OCI-LY7 (cell line): ENCODE results near the gene RIMKLB. TPM values are rescaled to one million over a fixed set of nuclear protein-coding genes. Genes with fewer than 3 reads are reported as not detected.

ENCODE experiments used
- BruUV-seq: library from RNA; stranded (reverse); fragments of 400-500 nt; replicated peaks from 2 replicates; lab custom pipeline; 2021; lab: Mats Ljungman, UMichigan
- CTCF ChIA-PET: fragments of 300-600 bp; sonication (Branson Sonifier 250); formaldehyde crosslinking; loops from one replicate; lab custom pipeline; 2022; ENCODE audit warnings: antibody characterized with exemption; ENCODE audit not compliant: unreplicated experiment; lab: Charles Lee
- POLR2A ChIA-PET: fragments of 300-600 bp; sonication (Branson Sonifier 250); formaldehyde crosslinking; loops from one replicate; lab custom pipeline; 2022; ENCODE audit warnings: antibody characterized with exemption; lab: Charles Lee
- DNase-seq: peaks from one replicate; pipeline ENCODE4 v3.0.0-alpha.2; 2015; ENCODE audit warnings: low spot score
- H2AFZ ChIP-seq: fragments of 200-600 bp; sonication (generic), shearing (Covaris generic); 2 replicates; pipeline ENCODE4 v1.6.1; 2014; ENCODE audit warnings: mild to moderate bottlenecking, antibody characterized with exemption, low read length, moderate library complexity
- H3K27ac ChIP-seq: fragments of 200-600 bp; sonication (generic); 2 replicates; pipeline ENCODE4 v1.5.1; 2014; ENCODE audit warnings: mixed run types, low read depth, mild to moderate bottlenecking, moderate library complexity, low read length, inconsistent platforms; ENCODE audit not compliant: poor library complexity, severe bottlenecking
- H3K36me3 ChIP-seq: fragments of 200-600 bp; sonication (generic); 2 replicates; pipeline ENCODE4 v1.6.1; 2014; ENCODE audit warnings: mild to moderate bottlenecking, antibody characterized with exemption, low read length, moderate library complexity, mixed read lengths; ENCODE audit not compliant: insufficient read depth
- H3K4me1 ChIP-seq: fragments of 200-600 bp; sonication (generic); 2 replicates; pipeline ENCODE4 v1.5.1; 2014; ENCODE audit warnings: mild to moderate bottlenecking, low read length; ENCODE audit not compliant: insufficient read depth, poor library complexity, severe bottlenecking
- H3K4me2 ChIP-seq: fragments of 200-600 bp; sonication (generic); 2 replicates; pipeline ENCODE4 v1.6.1; 2014; ENCODE audit warnings: mild to moderate bottlenecking, low read length
- H3K4me3 ChIP-seq: fragments of 200-600 bp; sonication (generic); 2 replicates; pipeline ENCODE4 v1.5.1; 2014; ENCODE audit warnings: mild to moderate bottlenecking, low read depth, low read length; ENCODE audit not compliant: poor library complexity, severe bottlenecking
- H3K79me2 ChIP-seq: fragments of 200-600 bp; sonication (generic); 2 replicates; pipeline ENCODE4 v1.6.1; 2016; ENCODE audit warnings: low read depth, mild to moderate bottlenecking, low read length, moderate library complexity, mixed read lengths; ENCODE audit not compliant: insufficient read depth
- H3K9me2 ChIP-seq: fragments of 200-600 bp; sonication (generic); 2 replicates; pipeline ENCODE4 v1.6.1; 2016; ENCODE audit warnings: mild to moderate bottlenecking, low read length, mixed read lengths; ENCODE audit not compliant: insufficient read depth
- H3K9me3 ChIP-seq: fragments of 200-600 bp; sonication (generic); 2 replicates; pipeline ENCODE4 v1.6.1; 2014; ENCODE audit warnings: mild to moderate bottlenecking, mixed run types, low read length, mixed read lengths
- H4K20me1 ChIP-seq: fragments of 200-600 bp; sonication (generic); 2 replicates; pipeline ENCODE4 v1.6.1; 2014; ENCODE audit warnings: mild to moderate bottlenecking, antibody characterized with exemption, low read length, moderate library complexity, mixed read lengths; ENCODE audit not compliant: insufficient read depth
- CTCF ChIP-seq: fragments of 200-600 bp; sonication (generic); conservative IDR thresholded peaks from 2 replicates; pipeline ENCODE4 v1.5.1; 2014; ENCODE audit warnings: mild to moderate bottlenecking, antibody characterized with exemption, low read length, moderate library complexity, mixed read lengths
- EZH2phosphoT487 ChIP-seq: fragments of 200-600 bp; sonication (generic); IDR thresholded peaks from 2 replicates; pipeline ENCODE4 v1.6.1; 2018; ENCODE audit warnings: low read depth, borderline replicate concordance, mild to moderate bottlenecking, mixed run types, antibody characterized with exemption, low read length, moderate library complexity, mixed read lengths
- intact Hi-C: fragments of 100-400 bp; cut with micrococcal nuclease; formaldehyde crosslinking; loops from one replicate; pipeline ENCODE4 v1.10.0; 2022; ENCODE audit not compliant: unreplicated experiment
- total RNA-seq, 2 experiments: library from RNA; depleted of rRNA in 1 of 2; stranded (reverse); fragments of >200 nt in 1 of 2; shearing (Covaris generic) in 1 of 2; gene quantifications; 2 replicates each; pipeline ENCODE4 v1.2.3, GENCODE V29; 2014 to 2022

RIMKLB gene
- total RNA-seq, 2 experiments from 2014 or later = 84.6 to 109 TPM

- H3K4me2 ChIP-seq = no peak overlapping the region
- H3K9me3 ChIP-seq = no peaks in the 10 kb centered on the region
- H3K4me3 ChIP-seq = no peak overlapping the region
- no peaks in the 10 kb centered on the region for H3K79me2 ChIP-seq
- no TSS peak for BruUV-seq
- no peak overlapping the region for H2AFZ ChIP-seq
- intact Hi-C loops = no loop called here
- no peak for DNase-seq
- H3K4me1 ChIP-seq = peaks cover 21% of the 10 kb centered on the region
- CTCF ChIA-PET = no interaction called here
- TF ChIP-seq CTCF (no peak), EZH2phosphoT487 (no peak)
- POLR2A ChIA-PET = interaction anchor here (0.8 kb wide), 1 partner anchor 11 kb away, joined by 3 read pairs; no protein-coding TSS in a partner anchor
- no peak overlapping the region for H3K27ac ChIP-seq
- no peaks in the 10 kb centered on the region; the same call in 1 of the 2 replicates for H3K36me3 ChIP-seq
- H3K9me2 ChIP-seq = no peaks in the 10 kb centered on the region
- no peaks in the 10 kb centered on the region for H4K20me1 ChIP-seq
These were observed 32.0 kb upstream of the RIMKLB start for GRCh38 chr12:8665759-8666158.

GRCh38 chr12:8667270-8667669, 30.5 kb upstream of the RIMKLB start:
- H3K4me2 ChIP-seq = peak overlapping the region; percentile 35
- DNase-seq = no peak
- no peaks in the 10 kb centered on the region for H4K20me1 ChIP-seq
- CTCF ChIA-PET = no interaction called here
- no TSS peak for BruUV-seq
- peaks cover 21% of the 10 kb centered on the region for H3K4me1 ChIP-seq
- no peak overlapping the region for H3K27ac ChIP-seq
- no peaks in the 10 kb centered on the region; the same call in 1 of the 2 replicates for H3K36me3 ChIP-seq
- H3K9me2 ChIP-seq = no peaks in the 10 kb centered on the region
- H2AFZ ChIP-seq = peak overlapping the region; percentile 43; the same call in 1 of the 2 replicates
- POLR2A ChIA-PET = interaction anchor here (0.7 kb wide), 1 partner anchor 980 kb away, joined by 11 read pairs; no protein-coding TSS in a partner anchor
- no peak overlapping the region for H3K4me3 ChIP-seq
- H3K79me2 ChIP-seq = no peaks in the 10 kb centered on the region
- no peaks in the 10 kb centered on the region for H3K9me3 ChIP-seq
- intact Hi-C loops = no loop called here
- TF ChIP-seq EZH2phosphoT487 = no peak
- no peak for TF ChIP-seq CTCF

GRCh38 chr12:8668441-8668840, 29.4 kb upstream of the RIMKLB start:
- Histone ChIP-seq H2AFZ (peak overlapping the region; percentile 38; the same call in 1 of the 2 replicates), H4K20me1 (no peaks in the 10 kb centered on the region), H3K4me1 (peaks cover 21% of the 10 kb centered on the region), H3K27ac (no peak overlapping the region), H3K36me3 (no peaks in the 10 kb centered on the region; the same call in 1 of the 2 replicates), H3K4me3 (no peak overlapping the region), H3K79me2 (no peaks in the 10 kb centered on the region), H3K4me2 (no peak overlapping the region), H3K9me2 (no peaks in the 10 kb centered on the region), H3K9me3 (no peaks in the 10 kb centered on the region)
- no peak for DNase-seq
- intact Hi-C loops = no loop called here
- CTCF ChIA-PET = no interaction called here
- BruUV-seq = no TSS peak
- no peak for TF ChIP-seq CTCF
- no peak for TF ChIP-seq EZH2phosphoT487
- POLR2A ChIA-PET = interaction anchor here (0.6 to 1.1 kb wide), 4 partner anchors 10 to 222 kb away, joined by 3 to 6 read pairs (median 3); no protein-coding TSS in a partner anchor
